PC-3 (cell line): ENCODE measurements around the gene ZBTB12. TPM values are rescaled to one million over a fixed set of nuclear protein-coding genes. Genes with fewer than 3 reads are reported as not detected.

ENCODE experiments used
- ATAC-seq: fragments of 200-7000 bp; cut with Tn5 transposase; 2 replicates; pipeline ENCODE4 v1.9.1; 2020; ENCODE audit warnings: mild to moderate bottlenecking, moderate library complexity
- BruUV-seq: library from RNA; stranded (reverse); fragments of 400-500 nt; replicated peaks from 2 replicates; lab custom pipeline; 2021; lab: Mats Ljungman, UMichigan
- CTCF ChIA-PET: fragments of 300-600 bp; sonication (Branson Sonifier 250); formaldehyde crosslinking; loops from one replicate; lab custom pipeline; 2022; ENCODE audit warnings: antibody characterized with exemption; lab: Charles Lee
- POLR2A ChIA-PET: fragments of 300-600 bp; sonication (Branson Sonifier 250); formaldehyde crosslinking; loops from one replicate; lab custom pipeline; 2022; ENCODE audit warnings: antibody characterized with exemption; ENCODE audit not compliant: unreplicated experiment; lab: Charles Lee
- DNase-seq: peaks from one replicate; pipeline ENCODE4 v3.0.0-alpha.2; 2015
- H2AFZ ChIP-seq: fragments of 300-600 bp; sonication (generic); 2 replicates; pipeline ENCODE4 v1.6.0; 2016; ENCODE audit warnings: antibody characterized with exemption, low read length
- H3F3A ChIP-seq: fragments of 300-600 bp; sonication (generic); one replicate; pipeline ENCODE4 v1.6.0; 2017; ENCODE audit warnings: antibody characterized with exemption, low read length, control low read depth, mild to moderate bottlenecking; ENCODE audit not compliant: unreplicated experiment
- H3K27ac ChIP-seq: fragments of 300-600 bp; sonication (generic); 2 replicates; pipeline ENCODE4 v1.5.1; 2016; ENCODE audit warnings: mild to moderate bottlenecking, low read length
- H3K27me3 ChIP-seq: fragments of 300-600 bp; sonication (generic); 2 replicates; pipeline ENCODE4 v1.6.1; 2016; ENCODE audit warnings: low read length, mixed read lengths
- H3K36me3 ChIP-seq: fragments of 300-600 bp; sonication (generic); 2 replicates; pipeline ENCODE4 v1.6.1; 2016; ENCODE audit warnings: low read depth, mixed run types, low read length, mixed read lengths
- H3K4me1 ChIP-seq: fragments of 300-600 bp; sonication (generic); 2 replicates; pipeline ENCODE4 v1.5.1; 2016; ENCODE audit warnings: low read length; ENCODE audit not compliant: insufficient read depth
- H3K4me2 ChIP-seq: fragments of 300-600 bp; sonication (generic); 2 replicates; pipeline ENCODE4 v1.6.0; 2016; ENCODE audit warnings: low read length
- H3K4me3 ChIP-seq: fragments of 300-600 bp; sonication (generic); 2 replicates; pipeline ENCODE4 v1.5.1; 2016; ENCODE audit warnings: mild to moderate bottlenecking, low read length, mixed read lengths
- H3K79me2 ChIP-seq: fragments of 300-600 bp; sonication (generic); 2 replicates; pipeline ENCODE4 v1.6.1; 2017; ENCODE audit warnings: low read length, mixed read lengths
- H3K9ac ChIP-seq: fragments of 300-600 bp; sonication (generic); 2 replicates; pipeline ENCODE4 v1.6.0; 2016; ENCODE audit warnings: mild to moderate bottlenecking, low read length
- H3K9me2 ChIP-seq: fragments of 300-600 bp; sonication (generic); replicated peaks from 2 replicates; pipeline ENCODE4 v1.6.1; 2016; ENCODE audit warnings: mixed run types, low read length, mixed read lengths
- H3K9me3 ChIP-seq: fragments of 300-600 bp; sonication (generic); 2 replicates; pipeline ENCODE4 v1.6.1; 2016; ENCODE audit warnings: low read length, mixed read lengths
- H4K20me1 ChIP-seq: fragments of 300-600 bp; sonication (generic); 2 replicates; pipeline ENCODE4 v1.6.1; 2016; ENCODE audit warnings: low read length, mixed read lengths
- CTCF ChIP-seq: fragments of 300-600 bp; sonication (generic); conservative IDR thresholded peaks from 2 replicates; pipeline ENCODE4 v1.5.1; 2017; ENCODE audit warnings: antibody characterized with exemption, low read depth, mild to moderate bottlenecking, low read length
- EZH2 ChIP-seq: fragments of 300-600 bp; sonication (generic); IDR thresholded peaks from one replicate; pipeline ENCODE4 v1.6.1; 2017; ENCODE audit warnings: antibody characterized with exemption, mild to moderate bottlenecking, low read length; ENCODE audit not compliant: unreplicated experiment
- EZH2phosphoT487 ChIP-seq: fragments of 300-600 bp; sonication (generic); IDR thresholded peaks from 2 replicates; pipeline ENCODE4 v1.6.1; 2018; ENCODE audit warnings: mild to moderate bottlenecking, antibody characterized with exemption, low read length, borderline replicate concordance
- intact Hi-C: fragments of 100-400 bp; cut with micrococcal nuclease; formaldehyde crosslinking; loops from 2 replicates; pipeline ENCODE4 v1.9.0; 2023
- total RNA-seq: library from RNA; depleted of rRNA; stranded (reverse); fragments of >200 nt; gene quantifications from 2 replicates; pipeline ENCODE4 v1.2.3, GENCODE V29; 2014

ZBTB12 gene
- total RNA-seq, 1 experiment from 2014 or later: 5.4 TPM

- ATAC-seq: peak; percentile 11; the same call in 1 of the 2 replicates
- TSS peak; percentile 6 for BruUV-seq
- H3F3A ChIP-seq: no peaks in the 10 kb centered on the region
- H4K20me1 ChIP-seq: no peaks in the 10 kb centered on the region
- H3K27me3 ChIP-seq: no peaks in the 10 kb centered on the region
- no peak overlapping the region for H3K4me2 ChIP-seq
- peak overlapping the region; percentile 4 for H3K27ac ChIP-seq
- H3K4me3 ChIP-seq: no peak overlapping the region
- peak; percentile 49 for DNase-seq
- H3K9ac ChIP-seq: no peak overlapping the region
- ChIA-PET POLR2A (no interaction called here), CTCF (no interaction called here)
- peaks cover 23% of the 10 kb centered on the region for H3K4me1 ChIP-seq
- no peak overlapping the region for H2AFZ ChIP-seq
- H3K9me3 ChIP-seq: no peaks in the 10 kb centered on the region
- no peak for TF ChIP-seq EZH2
- no peak for TF ChIP-seq CTCF
- no peaks in the 10 kb centered on the region for H3K9me2 ChIP-seq
- intact Hi-C loops: no loop called here
- H3K79me2 ChIP-seq: no peaks in the 10 kb centered on the region
- H3K36me3 ChIP-seq: peaks cover 21% of the 10 kb centered on the region
These were observed 47.0 kb upstream of the ZBTB12 start for GRCh38 chr6:31948753-31949413.

DNA sequence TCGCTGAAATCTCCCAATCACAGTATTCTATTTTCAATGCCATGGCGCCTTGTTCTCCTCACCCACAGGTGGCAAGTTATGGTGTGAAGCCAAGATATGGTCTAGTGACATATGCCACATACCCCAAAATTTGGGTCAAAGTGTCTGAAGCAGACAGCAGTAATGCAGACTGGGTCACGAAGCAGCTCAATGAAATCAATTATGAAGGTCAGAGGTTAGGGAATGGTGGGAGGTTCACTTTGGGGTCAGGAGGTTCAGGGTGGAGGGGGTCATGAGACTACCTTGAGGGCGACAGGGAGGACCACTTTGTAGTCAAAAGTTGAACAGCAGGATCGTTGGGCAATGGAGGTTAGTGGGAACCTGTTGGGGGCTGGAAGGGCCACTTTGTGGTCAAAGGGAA lies 46.4 kb upstream of the ZBTB12 start:
- Histone ChIP-seq H3K36me3 (peaks cover 15% of the 10 kb centered on the region), H3K27me3 (no peaks in the 10 kb centered on the region), H3K4me1 (peaks cover 23% of the 10 kb centered on the region), H3F3A (no peaks in the 10 kb centered on the region), H3K79me2 (no peaks in the 10 kb centered on the region), H3K9me2 (no peaks in the 10 kb centered on the region), H3K4me2 (no peak overlapping the region), H3K9ac (no peak overlapping the region), H4K20me1 (no peaks in the 10 kb centered on the region), H3K27ac (no peak overlapping the region; the same call in 1 of the 2 replicates), H3K4me3 (no peak overlapping the region), H2AFZ (no peak overlapping the region), H3K9me3 (no peaks in the 10 kb centered on the region)
- CTCF ChIA-PET: no interaction called here
- ATAC-seq (no peak), DNase-seq (no peak)
- intact Hi-C loops: no loop called here
- POLR2A ChIA-PET: no interaction called here
- no TSS peak for BruUV-seq
- TF ChIP-seq CTCF (no peak), EZH2 (no peak), EZH2phosphoT487 (no peak)

GRCh38 chr6:31947864-31948263 lies 46.0 kb upstream of the ZBTB12 start:
- intact Hi-C loops: no loop called here
- Histone ChIP-seq H4K20me1 (no peaks in the 10 kb centered on the region), H2AFZ (no peak overlapping the region), H3K9ac (no peak overlapping the region), H3K27me3 (no peaks in the 10 kb centered on the region), H3K27ac (no peak overlapping the region), H3F3A (no peaks in the 10 kb centered on the region), H3K9me2 (no peaks in the 10 kb centered on the region), H3K79me2 (no peaks in the 10 kb centered on the region), H3K4me2 (no peak overlapping the region), H3K4me3 (no peak overlapping the region), H3K9me3 (no peaks in the 10 kb centered on the region), H3K36me3 (peaks cover 11% of the 10 kb centered on the region), H3K4me1 (peaks cover 23% of the 10 kb centered on the region)
- POLR2A ChIA-PET: interaction anchor here (0.6 kb wide), 1 partner anchor 50 kb away, joined by 3 read pairs; the partner anchor contains the start of gene EHMT2
- CTCF ChIA-PET: no interaction called here
- no peak for TF ChIP-seq CTCF
- no peak for TF ChIP-seq EZH2phosphoT487
- BruUV-seq: no TSS peak
- DNase-seq: no peak
- no peak for ATAC-seq
